Body of pancreas (tissue), 4 donors: ENCODE results near the gene ROCK2.

ENCODE experiments used
- POLR2A ChIP-seq, 3 donors: fragments of 450-650 bp; IDR thresholded peaks; one replicate each; pipeline ENCODE4 v1.6.1; 2016; ENCODE audit warnings: antibody characterized with exemption in 3 of 3, mild to moderate bottlenecking in 2 of 3
- TF ChIP-seq, protein P1 (sequence below), 7 experiments: fragments of 450-650 bp in 4 of 7; fragments of 200-600 bp in 3 of 7; sonication (generic) in 3 of 7; IDR thresholded peaks; one replicate each; pipeline ENCODE4 v1.5.1; 2016 to 2019; ENCODE audit warnings: antibody characterized with exemption in 7 of 7

DNA sequence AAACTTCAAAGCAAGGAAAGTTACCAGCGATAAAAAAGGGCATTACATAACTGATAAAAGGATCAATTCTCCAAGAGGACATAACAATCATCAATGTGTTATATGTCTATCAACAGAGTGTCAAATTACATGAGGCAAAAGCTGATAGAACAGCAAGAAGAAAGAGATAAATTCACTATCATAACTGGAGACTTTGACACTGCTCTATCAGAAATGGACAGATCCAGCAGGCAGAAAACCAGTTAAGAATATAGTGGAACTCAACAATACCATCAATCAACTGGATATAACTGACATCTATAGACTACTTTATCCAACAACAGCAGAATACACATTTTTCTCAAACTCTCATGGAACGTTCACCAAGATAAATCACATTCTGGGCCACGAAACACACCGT is 65.0 kb downstream of the ROCK2 start:
- no peak for TF ChIP-seq POLR2A (IDR thresholded peaks at IDR 0.05)
- TF ChIP-seq, protein P1, sequence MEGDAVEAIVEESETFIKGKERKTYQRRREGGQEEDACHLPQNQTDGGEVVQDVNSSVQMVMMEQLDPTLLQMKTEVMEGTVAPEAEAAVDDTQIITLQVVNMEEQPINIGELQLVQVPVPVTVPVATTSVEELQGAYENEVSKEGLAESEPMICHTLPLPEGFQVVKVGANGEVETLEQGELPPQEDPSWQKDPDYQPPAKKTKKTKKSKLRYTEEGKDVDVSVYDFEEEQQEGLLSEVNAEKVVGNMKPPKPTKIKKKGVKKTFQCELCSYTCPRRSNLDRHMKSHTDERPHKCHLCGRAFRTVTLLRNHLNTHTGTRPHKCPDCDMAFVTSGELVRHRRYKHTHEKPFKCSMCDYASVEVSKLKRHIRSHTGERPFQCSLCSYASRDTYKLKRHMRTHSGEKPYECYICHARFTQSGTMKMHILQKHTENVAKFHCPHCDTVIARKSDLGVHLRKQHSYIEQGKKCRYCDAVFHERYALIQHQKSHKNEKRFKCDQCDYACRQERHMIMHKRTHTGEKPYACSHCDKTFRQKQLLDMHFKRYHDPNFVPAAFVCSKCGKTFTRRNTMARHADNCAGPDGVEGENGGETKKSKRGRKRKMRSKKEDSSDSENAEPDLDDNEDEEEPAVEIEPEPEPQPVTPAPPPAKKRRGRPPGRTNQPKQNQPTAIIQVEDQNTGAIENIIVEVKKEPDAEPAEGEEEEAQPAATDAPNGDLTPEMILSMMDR (IDR thresholded peaks at IDR 0.05): no peak
